ENCODE data around the gene NT5C2.

The NT5C2 gene

GRCh38 chr10:103042129-103042528, 150.9 kb downstream of the NT5C2 start:
- no peaks in the 10 kb centered on the region for H3K27me3 Mint-ChIP-seq (ENCODE audit: low read depth)
- no peak overlapping the region for H3K4me3 Mint-ChIP-seq
- no peaks in the 10 kb centered on the region for H3K4me1 Mint-ChIP-seq (ENCODE audit: low read depth)
- no peak overlapping the region for H3K27ac Mint-ChIP-seq
- H3K36me3 Mint-ChIP-seq (ENCODE audit: low read depth), result no peaks in the 10 kb centered on the region
- no peaks in the 10 kb centered on the region for H3K9me3 Mint-ChIP-seq

GRCh38 chr10:103041391-103041790, 151.7 kb downstream of the NT5C2 start:
- Mint-ChIP-seq H3K4me1 (ENCODE audit: low read depth) (no peaks in the 10 kb centered on the region), H3K4me3 (no peak overlapping the region), H3K27ac (no peak overlapping the region), H3K9me3 (no peaks in the 10 kb centered on the region), H3K36me3 (ENCODE audit: low read depth) (no peaks in the 10 kb centered on the region), H3K27me3 (ENCODE audit: low read depth) (no peaks in the 10 kb centered on the region)

- H3K27ac Mint-ChIP-seq, result no peak overlapping the region
- H3K4me1 Mint-ChIP-seq (ENCODE audit: low read depth), result no peaks in the 10 kb centered on the region
- no peak overlapping the region for H3K4me3 Mint-ChIP-seq
- no peaks in the 10 kb centered on the region for H3K36me3 Mint-ChIP-seq (ENCODE audit: low read depth)
- H3K27me3 Mint-ChIP-seq (ENCODE audit: low read depth), result no peaks in the 10 kb centered on the region
- H3K9me3 Mint-ChIP-seq, result no peaks in the 10 kb centered on the region
These were observed 152.7 kb downstream of the NT5C2 start for GRCh38 chr10:103040418-103040817.

GRCh38 chr10:103038570-103038969, 154.5 kb downstream of the NT5C2 start:
- no peaks in the 10 kb centered on the region for H3K4me1 Mint-ChIP-seq (ENCODE audit: low read depth)
- H3K36me3 Mint-ChIP-seq (ENCODE audit: low read depth), result no peaks in the 10 kb centered on the region
- H3K27me3 Mint-ChIP-seq (ENCODE audit: low read depth), result no peaks in the 10 kb centered on the region
- H3K4me3 Mint-ChIP-seq, result no peak overlapping the region
- H3K27ac Mint-ChIP-seq, result no peak overlapping the region
- no peaks in the 10 kb centered on the region for H3K9me3 Mint-ChIP-seq
